ENCODE measurements around the gene LRRC55.

DNA sequence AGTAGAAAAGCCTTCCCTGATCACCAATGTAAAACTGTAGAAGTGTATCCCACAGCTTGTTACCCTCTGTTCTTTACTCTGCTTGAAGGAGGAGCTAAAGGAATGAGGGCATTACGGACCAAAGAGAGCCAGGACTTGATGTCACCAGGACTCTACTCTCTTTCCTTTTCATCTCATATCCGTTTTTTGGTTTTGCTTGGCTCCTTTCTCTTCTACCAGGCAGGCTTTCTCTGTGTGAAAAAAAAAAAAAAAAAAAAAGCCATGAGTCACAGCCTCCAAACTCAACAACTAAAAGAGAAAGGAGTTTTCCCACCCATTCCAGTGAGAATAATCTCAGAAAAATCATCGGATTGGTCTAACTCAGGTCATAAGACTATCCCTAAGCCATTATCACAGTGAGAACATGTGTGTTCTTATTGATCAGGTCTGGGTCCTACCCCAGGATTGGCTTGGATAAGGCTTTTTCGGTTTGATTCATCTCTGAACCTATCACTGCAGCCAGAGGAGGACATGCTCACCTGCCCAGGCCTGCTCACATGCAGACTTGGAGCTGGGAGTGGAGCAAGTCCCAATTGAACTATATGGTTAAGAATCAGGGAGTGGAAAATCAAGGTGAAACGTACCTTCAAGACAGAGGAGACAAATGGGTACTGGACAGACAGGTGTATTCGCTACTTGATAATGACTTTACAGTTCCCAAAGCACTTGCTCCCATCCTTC lies 19.4 kb upstream of the LRRC55 start:
- no peak for TF ChIP-seq TAF1 (IDR thresholded peaks at IDR 0.05; ENCODE audit: low read depth, low read length)
- no peak for TF ChIP-seq POLR2A (IDR thresholded peaks at IDR 0.05; ENCODE audit: low read depth, low read length)
- no peak for TF ChIP-seq POLR2AphosphoS5 (IDR thresholded peaks at IDR 0.05; ENCODE audit: low read depth, low read length)

Data from GM12891 (cell line).